ENCODE measurements around the gene RDH13. TPM values are rescaled to one million over a fixed set of nuclear protein-coding genes. Genes with fewer than 3 reads are reported as not detected.

Gene RDH13
- total and polyA plus RNA-seq, 4 donors: 9.2 to 30.5 (median 18.6) TPM

DNA sequence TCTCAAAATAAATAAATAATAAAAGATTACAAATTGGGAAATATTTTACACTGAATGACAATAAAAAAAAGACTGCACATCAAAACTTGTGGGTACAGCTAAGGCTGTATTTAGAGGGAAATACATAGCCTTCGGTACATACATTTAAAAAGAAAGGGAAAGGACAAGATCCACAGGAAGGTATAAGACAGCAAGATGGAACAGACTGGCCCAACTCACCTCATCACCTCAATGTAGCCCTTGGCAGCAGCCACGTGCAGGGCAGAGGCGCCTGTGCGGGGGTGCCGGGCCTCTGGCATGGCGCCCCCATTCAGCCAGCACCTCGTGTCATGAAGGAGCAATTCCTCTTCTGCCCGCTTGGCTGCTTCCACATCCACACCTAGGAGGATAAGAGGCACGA lies 40.2 kb upstream of the RDH13 start:
- TF ChIP-seq, protein P1, sequence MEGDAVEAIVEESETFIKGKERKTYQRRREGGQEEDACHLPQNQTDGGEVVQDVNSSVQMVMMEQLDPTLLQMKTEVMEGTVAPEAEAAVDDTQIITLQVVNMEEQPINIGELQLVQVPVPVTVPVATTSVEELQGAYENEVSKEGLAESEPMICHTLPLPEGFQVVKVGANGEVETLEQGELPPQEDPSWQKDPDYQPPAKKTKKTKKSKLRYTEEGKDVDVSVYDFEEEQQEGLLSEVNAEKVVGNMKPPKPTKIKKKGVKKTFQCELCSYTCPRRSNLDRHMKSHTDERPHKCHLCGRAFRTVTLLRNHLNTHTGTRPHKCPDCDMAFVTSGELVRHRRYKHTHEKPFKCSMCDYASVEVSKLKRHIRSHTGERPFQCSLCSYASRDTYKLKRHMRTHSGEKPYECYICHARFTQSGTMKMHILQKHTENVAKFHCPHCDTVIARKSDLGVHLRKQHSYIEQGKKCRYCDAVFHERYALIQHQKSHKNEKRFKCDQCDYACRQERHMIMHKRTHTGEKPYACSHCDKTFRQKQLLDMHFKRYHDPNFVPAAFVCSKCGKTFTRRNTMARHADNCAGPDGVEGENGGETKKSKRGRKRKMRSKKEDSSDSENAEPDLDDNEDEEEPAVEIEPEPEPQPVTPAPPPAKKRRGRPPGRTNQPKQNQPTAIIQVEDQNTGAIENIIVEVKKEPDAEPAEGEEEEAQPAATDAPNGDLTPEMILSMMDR (IDR thresholded peaks at IDR 0.05; ENCODE audit: control extremely low read depth, extremely low read depth): no peak
- Histone ChIP-seq H3K27me3 (ENCODE audit: control insufficient read depth in 3 of 3, insufficient read depth in 3 of 3, low read length in 2 of 3) (no peaks in the 10 kb centered on the region), H3K9me3 (ENCODE audit: control insufficient read depth in 4 of 4, insufficient read depth in 3 of 4, low read length in 3 of 4) (peaks cover 0 to 4% (median under 1%) of the 10 kb centered on the region in 4 donors), H3K4me1 (ENCODE audit: control insufficient read depth in 5 of 5, insufficient read depth in 5 of 5, low read length in 5 of 5) (peaks cover 0 to 3% (median 0%) of the 10 kb centered on the region in 5 donors), H3K4me3 (no peak overlapping the region), H3K36me3 (ENCODE audit: control insufficient read depth in 4 of 4, insufficient read depth in 4 of 4, low read length in 4 of 4) (peaks cover 4 to 35% (median 18%) of the 10 kb centered on the region in 4 donors), H3K9ac (ENCODE audit: insufficient read depth in 1 of 2, low read length in 2 of 2) (no peak overlapping the region), H3K27ac (ENCODE audit: low read depth in 1 of 2, low read length in 1 of 2) (no peak overlapping the region)
- WGBS, 2 donors: 99 to 100% methylated on average over 9 of the region's 9 CpGs
- DNase-seq (no peak), ATAC-seq (ENCODE audit: insufficient read depth, low FRiP score) (no peak)

DNA sequence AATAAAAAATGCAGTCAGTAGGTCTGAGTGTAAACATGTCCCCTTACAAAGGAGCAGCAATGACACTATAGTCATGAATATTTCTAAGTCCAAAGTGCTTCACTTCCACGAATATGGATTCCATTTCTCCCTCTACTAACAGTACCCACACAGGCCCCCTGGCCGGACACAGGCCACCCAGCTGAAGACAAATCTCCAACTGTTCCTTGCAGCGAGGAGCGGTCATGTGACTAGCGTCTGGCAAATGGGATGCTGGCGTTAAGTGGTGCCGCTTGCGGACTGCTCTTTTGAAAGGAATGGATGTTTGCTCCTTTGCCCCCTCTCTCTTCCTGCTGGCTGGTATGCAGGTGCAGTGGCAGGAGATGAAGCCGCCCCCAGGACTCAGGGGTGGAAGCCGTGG lies 38.3 kb upstream of the RDH13 start:
- TF ChIP-seq, protein P1 (IDR thresholded peaks at IDR 0.05; ENCODE audit: control extremely low read depth, extremely low read depth): no peak
- H3K9ac ChIP-seq (ENCODE audit: insufficient read depth in 1 of 2, low read length in 2 of 2): no peak overlapping the region
- H3K36me3 ChIP-seq (ENCODE audit: control insufficient read depth in 4 of 4, insufficient read depth in 4 of 4, low read length in 4 of 4): peaks cover 4 to 39% (median 18%) of the 10 kb centered on the region in 4 donors
- H3K4me1 ChIP-seq (ENCODE audit: control insufficient read depth in 5 of 5, insufficient read depth in 5 of 5, low read length in 5 of 5): peaks cover 0 to 3% (median 0%) of the 10 kb centered on the region in 5 donors
- no peak overlapping the region for H3K27ac ChIP-seq (ENCODE audit: low read depth in 1 of 2, low read length in 1 of 2)
- no peak overlapping the region for H3K4me3 ChIP-seq
- ATAC-seq (ENCODE audit: insufficient read depth, low FRiP score) (no peak), DNase-seq (no peak)
- H3K9me3 ChIP-seq (ENCODE audit: control insufficient read depth in 4 of 4, insufficient read depth in 3 of 4, low read length in 3 of 4): peaks cover 0 to 4% (median under 1%) of the 10 kb centered on the region in 4 donors
- WGBS, 2 donors: 86 to 96% methylated on average over 10 of the region's 10 CpGs
- no peaks in the 10 kb centered on the region for H3K27me3 ChIP-seq (ENCODE audit: control insufficient read depth in 3 of 3, insufficient read depth in 3 of 3, low read length in 2 of 3)

DNA sequence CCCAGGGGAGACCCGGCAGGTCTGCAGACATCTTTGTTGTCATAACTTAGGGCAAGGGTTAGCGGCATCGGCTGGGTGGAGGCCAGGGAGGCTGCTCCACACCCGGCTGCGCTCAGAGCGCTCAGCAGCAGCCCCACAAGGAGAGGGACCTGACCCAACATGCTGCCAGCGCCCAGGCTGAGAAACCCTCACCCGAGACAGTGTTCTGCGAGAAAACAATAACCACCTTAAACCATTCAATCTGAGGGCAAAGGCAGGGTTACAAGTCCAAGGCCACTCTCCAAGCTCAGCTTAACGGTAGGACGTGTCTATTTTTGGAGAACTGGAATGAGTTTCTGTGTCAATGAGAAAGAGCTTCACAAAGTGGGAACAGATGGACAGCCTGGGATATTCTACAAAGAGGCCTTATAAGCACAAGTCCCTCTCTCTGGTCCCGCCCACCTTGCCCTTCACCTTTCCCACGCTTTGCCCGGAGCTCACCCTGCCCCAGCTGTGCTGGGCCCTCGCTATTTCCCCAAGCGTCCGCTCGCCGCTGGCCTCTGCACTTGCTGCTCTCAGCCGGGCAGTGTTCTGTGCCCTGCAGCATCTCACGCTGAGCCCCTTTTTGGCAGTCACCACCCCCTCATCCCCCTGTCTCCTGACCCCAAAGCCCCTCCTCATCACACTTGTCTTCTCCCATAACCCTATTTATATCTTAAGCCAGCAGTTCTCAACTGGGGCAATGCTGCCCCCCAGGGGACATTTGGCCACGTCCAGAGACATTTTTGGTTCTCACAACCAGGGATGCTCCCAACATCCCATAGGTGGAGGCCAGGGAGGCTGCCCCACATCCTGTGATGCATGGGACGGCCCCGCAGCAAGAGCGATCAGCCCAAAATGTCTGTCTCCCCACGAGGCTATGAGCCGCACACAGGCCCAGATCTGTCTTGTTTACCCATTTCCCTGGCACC lies 36.9 kb upstream of the RDH13 start:
- Histone ChIP-seq H3K4me1 (ENCODE audit: control insufficient read depth in 5 of 5, insufficient read depth in 5 of 5, low read length in 5 of 5) (peaks cover 0 to 3% (median 0%) of the 10 kb centered on the region in 5 donors), H3K9ac (ENCODE audit: insufficient read depth in 1 of 2, low read length in 2 of 2) (no peak overlapping the region), H3K9me3 (ENCODE audit: control insufficient read depth in 4 of 4, insufficient read depth in 3 of 4, low read length in 3 of 4) (peaks cover 0 to 4% (median under 1%) of the 10 kb centered on the region in 4 donors), H3K27me3 (ENCODE audit: control insufficient read depth in 3 of 3, insufficient read depth in 3 of 3, low read length in 2 of 3) (no peaks in the 10 kb centered on the region), H3K36me3 (ENCODE audit: control insufficient read depth in 4 of 4, insufficient read depth in 4 of 4, low read length in 4 of 4) (peaks cover 12 to 50% (median 19%) of the 10 kb centered on the region in 4 donors), H3K27ac (ENCODE audit: low read depth in 1 of 2, low read length in 1 of 2) (no peak overlapping the region), H3K4me3 (no peak overlapping the region)
- no peak for ATAC-seq (ENCODE audit: insufficient read depth, low FRiP score)
- TF ChIP-seq, protein P1 (IDR thresholded peaks at IDR 0.05; ENCODE audit: control extremely low read depth, extremely low read depth): no peak
- DNase-seq: no peak
- WGBS, 2 donors: 90 to 91% methylated on average over 27 of the region's 27 CpGs

Data from lung (tissue), 12 donors.